HG02588 (cell line): Measurements from ENCODE around the gene SPRR4.
"Not testable (repeated sequence)": the region's sequence is repeated elsewhere in the genome, so short reads cannot be mapped to it uniquely, and the experiment has no call there.

Experiments
- ATAC-seq: cut with Tn5 transposase; IDR thresholded peaks from one replicate; pipeline ENCODE4 v1.9.1; 2021; ENCODE audit warnings: mild to moderate bottlenecking, moderate library complexity; ENCODE audit not compliant: unreplicated experiment

The SPRR4 gene

DNA sequence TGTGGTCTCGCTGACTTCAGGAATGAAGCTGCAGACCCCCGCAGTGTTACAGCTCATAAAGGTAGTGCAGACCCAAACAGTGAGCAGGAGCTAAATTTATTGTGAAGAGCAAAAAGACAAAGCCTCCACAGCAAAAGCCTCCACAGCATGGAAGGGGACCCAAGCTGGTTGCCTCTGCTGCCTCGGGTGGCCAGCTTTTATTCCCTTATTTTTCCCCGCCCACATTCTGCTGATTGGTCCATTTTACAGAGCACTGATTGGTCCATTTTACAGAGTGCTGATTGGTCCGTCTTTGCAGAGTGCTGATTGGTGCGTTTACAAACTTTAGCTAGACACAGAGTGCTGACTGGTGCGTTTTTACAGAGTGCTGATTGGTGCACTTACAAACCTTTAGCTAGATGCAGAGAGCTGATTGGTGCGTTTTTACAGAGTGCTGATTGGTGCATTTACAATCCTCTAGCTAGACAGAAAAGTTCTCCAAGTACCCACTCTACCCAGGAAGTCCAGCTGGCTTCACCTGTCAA is 40.8 kb downstream of the SPRR4 start:
- ATAC-seq, result not testable (repeated sequence)

DNA sequence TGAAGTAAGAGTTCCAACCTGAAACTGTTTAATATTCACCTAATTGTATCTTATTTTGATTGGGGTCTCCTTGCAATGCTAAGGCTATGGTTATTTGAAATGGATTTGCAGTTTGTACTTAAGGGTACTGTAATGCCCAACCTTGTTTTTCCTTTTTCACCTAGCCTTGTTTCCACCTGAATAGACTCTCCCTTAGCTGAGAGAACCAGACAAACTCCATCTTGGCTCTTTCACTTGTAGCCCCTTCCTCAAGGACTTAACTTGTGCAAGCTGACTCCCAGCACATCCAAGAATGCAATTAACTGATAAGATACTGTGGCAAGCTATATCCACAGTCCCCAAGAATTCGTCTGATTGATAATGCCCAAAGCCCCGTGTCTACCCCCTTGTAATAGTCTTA is 51.4 kb downstream of the SPRR4 start:
- ATAC-seq, result not testable (repeated sequence)
